NCI-H2196 (cell line): ENCODE measurements around the gene CNTN5.

ENCODE experiments used
- DNase-seq: peaks from one replicate; lab custom pipeline; 2025; ENCODE audit not compliant: unreplicated experiment; lab: John Stamatoyannopoulos, UW

The CNTN5 gene

DNA sequence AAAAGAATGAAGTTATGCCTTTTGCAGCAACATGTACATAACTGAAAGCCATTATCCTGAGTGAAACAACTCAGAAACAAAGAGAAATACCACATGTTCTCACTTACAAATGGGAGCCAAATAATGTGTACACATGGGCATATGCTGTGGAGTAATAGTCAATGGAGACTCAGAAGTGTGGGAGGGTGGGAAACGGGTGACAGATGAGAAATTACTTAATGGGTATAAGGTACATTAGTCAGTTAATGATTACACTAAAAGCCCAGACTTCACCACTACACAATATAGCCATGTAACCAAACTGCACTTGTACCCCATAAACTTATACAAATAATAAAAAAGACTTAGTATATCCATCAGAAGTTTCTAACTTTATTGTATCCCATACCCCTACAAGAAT is 992.3 kb downstream of the CNTN5 start:
- DNase-seq, result no peak

DNA sequence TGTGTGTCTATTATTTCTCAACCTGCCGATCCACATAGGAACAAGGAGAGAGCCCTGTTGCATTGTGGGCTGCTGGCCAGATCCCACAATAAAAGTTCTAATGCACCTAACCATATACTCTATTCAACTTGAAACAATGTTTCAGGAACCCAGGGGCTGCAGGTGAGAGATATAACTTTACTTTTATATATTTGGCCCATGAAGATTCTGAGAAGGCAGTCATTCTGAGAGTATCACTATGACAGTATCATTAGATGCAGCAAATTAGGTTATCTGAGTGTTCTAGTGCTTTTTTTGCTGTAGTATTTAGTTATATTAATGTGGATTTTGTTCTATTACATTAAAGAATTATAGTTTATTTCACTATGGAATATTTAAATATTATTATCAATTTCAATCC is 1011.2 kb downstream of the CNTN5 start:
- DNase-seq, result no peak

DNA sequence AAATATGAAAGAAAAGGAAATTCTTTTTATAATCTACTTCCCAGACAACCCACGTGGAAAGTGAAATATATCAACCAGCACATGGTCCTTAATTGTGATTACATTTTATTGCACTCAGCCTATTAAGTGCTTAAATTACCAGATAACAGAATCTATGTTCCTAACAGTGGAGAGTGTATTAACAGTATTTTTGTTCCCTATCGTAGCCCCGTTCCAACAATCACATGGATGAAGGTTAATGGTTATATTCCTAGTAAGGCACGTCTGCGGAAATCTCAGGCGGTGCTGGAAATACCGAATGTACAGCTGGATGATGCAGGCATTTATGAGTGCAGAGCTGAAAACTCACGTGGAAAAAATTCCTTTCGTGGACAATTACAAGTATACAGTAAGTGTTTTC is 1040.3 kb downstream of the CNTN5 start:
- no peak for DNase-seq

DNA sequence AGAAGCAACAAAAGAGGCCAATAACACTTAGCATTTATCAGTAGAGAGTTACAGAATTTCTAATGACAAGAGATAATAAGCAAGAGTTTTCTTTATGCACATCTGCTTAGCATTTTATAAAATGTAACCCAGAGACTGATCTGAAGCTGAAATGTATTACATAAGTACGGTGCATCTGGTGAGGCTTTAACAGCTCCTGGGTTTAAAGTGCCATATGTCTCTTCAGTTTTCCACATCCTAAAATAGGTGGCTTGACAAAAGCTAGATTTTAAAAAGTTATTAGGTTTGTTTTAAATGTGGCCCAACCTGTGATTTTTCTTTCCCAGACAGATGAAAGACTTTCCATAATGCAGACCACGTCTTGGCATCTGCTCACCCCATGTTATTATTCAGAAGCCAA is 1045.7 kb downstream of the CNTN5 start:
- no peak for DNase-seq

DNA sequence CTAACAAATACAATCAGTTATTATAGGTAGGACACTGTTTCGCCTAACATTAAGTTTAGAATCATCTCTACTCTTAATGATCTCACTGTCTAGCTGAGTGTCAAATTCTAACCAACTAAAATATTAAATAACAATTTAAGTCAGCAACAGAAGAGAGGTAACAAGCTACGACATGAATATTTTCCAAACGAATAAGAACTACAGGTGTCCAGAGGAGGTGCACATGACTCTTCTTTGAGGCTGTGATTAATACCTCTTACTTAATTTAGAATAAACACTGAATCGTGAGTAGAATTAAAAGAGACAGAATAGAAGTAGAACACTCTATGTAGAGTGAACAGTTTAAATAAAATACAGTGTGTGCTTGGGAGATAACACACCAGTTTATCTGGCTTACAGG is 1047.4 kb downstream of the CNTN5 start:
- no peak for DNase-seq

DNA sequence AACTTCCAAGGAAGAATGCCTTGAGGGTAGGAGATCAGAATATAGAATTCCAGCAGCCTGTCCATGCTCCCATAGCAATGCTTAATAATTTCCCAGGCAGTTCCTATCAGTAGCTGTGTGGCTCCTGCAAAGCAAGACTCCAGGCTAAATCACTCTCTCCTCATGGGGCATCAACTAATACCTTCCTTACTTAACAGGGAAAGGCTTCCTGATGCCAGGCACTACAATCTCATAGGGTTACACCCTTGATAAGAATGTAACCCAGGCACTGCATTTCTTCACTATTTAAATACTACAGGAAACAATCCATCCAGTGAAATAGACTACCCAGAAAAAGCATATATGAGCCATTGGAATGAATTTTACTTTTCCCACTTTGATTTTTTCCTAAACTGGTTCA is 1051.4 kb downstream of the CNTN5 start:
- DNase-seq, result no peak

DNA sequence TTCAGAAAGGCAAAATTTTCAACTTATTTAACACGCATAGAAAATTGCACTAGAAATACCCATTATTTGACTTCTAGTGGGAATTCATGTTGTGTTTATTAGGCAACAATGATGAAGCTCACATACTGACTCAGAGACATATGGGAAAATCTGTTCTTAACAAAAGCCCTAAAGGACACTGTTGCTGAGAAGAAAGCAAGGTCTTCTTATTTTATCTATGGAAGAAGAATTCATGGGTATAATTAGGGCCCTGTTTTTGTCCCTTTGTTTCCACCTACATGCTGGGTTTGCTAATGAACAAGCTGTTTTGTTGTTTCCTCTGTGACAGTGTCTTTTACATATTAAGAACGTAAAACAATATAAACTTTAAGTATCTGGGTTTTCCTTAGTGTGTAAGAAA is 1059.6 kb downstream of the CNTN5 start:
- no peak for DNase-seq

DNA sequence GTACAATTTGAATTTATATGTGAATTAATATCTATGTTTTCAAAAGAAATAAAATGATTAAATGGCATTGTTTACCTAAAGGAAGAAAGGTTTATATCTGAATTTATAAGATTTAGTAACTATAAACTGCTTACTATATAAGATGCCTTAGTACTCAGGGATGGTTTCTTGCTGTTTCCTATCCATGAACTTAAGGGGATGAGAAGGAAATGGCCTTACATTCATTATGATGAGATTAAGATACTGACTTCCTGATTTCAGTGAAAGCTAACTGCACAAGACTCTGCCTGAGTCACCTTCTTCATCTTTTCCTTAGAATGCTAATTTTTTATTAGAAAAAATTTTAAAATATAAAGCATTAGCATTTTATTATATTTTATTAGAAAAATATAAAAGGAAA is 1060.1 kb downstream of the CNTN5 start:
- DNase-seq, result no peak

DNA sequence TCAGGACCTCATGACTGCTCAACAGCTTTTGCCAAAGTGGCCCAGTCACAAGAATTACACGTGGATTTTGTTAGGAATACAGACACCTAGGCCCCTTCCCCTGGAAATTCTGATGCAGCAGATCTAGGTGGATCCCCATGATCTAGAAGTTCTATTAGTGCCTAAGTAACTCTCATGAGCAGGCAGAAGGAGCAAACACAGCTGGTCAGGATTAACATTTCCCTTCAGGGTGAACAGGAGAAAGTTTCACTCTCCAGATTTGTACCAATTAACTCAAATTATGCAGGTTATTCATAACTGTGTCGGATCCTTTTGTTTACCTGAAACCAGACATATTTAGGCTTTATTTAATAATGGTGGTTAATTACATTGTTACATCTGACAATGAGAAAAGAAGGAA is 1072.9 kb downstream of the CNTN5 start:
- no peak for DNase-seq

DNA sequence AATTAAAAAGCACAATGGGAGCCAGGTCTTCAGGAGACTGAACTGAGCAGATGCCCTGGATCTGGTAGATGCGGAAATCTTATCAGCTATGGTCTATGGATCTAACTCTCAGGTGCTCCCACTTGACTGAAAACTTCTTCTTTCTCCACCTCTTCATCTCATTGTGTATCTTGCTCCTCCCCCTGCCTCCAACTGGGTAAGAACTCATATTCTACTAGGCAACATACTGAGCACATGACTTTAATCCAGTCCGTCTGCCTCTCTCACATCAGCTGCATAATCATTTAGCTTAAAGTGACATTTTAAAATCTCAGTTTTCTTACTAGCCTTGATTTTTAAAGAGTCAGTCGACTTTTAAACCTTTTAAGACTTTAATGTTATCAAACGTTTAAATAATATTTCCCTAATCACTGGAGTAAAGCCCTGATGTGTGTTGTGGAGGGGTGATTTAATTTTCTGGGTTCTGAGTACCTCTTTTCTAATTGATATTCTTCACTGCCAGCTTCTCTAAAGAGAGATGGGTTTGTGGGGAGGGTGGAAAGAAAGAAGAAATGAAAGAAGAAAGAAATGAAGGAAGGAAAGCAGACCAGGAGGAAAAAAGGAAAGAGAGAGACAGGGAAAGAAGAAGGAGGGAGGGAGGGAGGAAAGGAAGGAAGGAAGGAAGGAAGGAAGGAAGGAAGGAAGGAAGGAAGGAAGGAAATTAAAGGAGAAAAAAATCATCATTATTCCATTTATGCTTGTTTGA is 1073.5 kb downstream of the CNTN5 start:
- DNase-seq, result no peak

DNA sequence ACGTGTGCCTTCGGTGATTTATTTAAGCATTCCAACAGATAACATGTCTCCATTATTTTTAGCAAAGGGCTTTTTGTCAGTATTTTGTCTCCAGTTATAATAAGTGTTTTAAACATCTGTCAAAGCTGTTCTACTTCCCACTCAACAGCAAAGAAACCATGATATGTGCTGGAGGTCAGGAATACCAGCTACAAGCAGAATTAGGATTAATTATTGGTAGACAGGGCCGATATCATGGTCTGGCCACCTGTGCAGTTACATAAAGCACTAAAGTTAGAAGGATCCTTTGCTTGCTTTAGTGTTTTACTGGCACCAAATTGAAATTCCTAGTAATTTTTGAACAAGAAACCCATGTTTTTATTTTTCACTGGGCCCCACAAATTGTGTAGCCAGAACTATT is 1075.1 kb downstream of the CNTN5 start:
- no peak for DNase-seq

DNA sequence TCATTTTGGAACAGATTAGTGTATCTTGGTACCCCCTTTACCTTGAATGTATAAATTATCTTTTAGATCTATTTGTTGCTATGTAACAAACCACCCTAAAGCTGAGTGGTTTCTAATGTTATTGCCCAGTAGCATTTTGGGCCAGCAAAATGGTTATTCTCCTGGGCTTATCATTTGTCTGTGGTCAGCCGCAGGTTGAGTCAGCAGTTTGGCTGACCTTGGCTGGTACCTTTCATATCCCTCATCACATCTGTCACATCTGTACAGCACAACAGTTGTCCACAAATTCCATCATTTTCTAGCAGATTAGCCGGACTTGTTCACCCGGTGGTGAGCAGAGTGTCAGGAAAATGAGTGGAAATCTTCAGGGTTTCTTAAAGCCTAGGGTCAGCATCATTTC is 1077.8 kb downstream of the CNTN5 start:
- DNase-seq, result no peak

DNA sequence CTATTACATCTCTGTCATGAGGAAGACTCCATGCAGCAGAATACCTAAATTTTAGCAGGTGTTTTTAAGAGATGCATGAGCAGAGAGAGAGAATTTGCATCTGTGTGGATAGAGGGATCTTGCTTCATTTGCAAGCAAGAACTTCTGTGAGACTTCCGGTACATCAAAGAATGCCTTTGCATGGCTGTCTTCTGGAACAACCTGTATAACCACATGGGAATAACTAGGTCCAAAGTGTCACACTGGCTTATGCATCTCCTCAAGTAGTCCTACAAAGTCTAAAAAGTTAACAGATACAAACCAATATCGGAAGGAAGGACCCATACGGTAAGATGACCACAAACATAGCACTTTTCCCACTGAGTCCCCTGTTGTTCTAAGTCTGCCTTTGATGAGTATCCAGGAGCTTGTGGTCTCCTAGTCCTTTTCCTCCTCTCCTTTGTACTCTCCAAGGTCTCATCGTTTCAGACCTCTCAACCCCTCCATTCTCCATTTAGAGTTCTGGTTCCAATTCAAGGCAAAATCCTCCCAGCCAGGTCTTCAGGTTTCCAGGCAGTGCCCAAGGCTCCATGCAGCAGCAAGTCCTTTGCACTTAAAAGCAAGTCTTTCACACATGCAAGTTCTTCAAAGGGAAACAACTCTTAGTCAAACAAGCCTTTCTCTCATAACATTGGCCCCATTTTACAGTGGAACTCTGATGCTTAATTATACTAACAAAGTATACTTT is 1084.7 kb downstream of the CNTN5 start:
- no peak for DNase-seq

DNA sequence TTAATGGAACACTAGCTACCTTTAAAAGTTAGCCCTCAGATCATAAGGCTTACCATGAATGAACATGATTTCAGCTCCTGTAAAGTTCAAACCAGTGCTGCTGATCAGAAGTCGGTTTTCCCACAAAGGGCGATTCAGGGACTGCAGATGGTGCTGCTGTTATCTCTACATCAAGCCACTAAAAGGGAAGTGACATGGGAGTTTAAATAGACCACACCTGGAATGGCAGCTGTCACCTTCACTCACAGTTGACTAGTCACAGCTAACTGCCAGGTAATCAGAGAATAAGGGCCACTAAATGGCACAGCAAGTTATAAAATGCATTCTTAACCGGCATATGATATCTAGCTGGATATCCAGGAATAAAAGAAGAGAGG is 1085.2 kb downstream of the CNTN5 start:
- DNase-seq, result no peak

DNA sequence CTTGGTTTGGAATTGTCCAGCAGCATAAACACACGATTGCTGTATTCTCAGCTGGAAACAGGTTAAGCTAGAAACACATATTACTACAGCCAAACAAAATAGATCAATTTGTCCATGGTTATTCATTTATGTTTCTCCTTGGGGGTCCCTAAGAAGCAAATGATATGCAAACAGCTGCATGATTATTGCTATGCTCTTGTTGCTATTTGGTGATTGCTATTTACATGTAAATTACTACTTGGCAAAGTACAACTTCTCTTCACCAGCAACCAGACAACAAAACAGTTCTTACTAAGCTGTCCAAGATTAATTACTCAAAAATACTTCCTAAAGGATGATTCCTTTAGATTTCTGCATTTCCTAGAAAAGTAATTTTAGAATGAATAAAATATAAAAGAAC is 1098.4 kb downstream of the CNTN5 start:
- DNase-seq, result no peak

DNA sequence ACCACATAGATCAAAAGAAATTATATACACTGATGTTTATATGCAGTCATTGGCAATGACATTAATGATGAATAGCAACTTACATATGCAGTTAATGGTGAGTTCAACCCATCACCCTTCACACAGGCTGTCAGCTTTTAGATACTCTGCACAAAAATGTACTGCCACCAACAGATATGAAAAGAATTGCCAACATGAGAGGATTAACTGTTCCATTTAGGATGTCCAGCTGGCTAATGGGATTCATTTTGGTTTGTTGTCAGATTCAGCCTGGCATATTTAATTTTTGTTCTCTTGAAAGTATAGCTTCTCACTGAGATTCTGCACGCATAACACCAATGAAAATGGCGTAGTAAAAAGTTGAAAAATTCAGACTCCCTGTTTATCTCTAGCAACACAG is 1112.4 kb downstream of the CNTN5 start:
- DNase-seq, result no peak

DNA sequence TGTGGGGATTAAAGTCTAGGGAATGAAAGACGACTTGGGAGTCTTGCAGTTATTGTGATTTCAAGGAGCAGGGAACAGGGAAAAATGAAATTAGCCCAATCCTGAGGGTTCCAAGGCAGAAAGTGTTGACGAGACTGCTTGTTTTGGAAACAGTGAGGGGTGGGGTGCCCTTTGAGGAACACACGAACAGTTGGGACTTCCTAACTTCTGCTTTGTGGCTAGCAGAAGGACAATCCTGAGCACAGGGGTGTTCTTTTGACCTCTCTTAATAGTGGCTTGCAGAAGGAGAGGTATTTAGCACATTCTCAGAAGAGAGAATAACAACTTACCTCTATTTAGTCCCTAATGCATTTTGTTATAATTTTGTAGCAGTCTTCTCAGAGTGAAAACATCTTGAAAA is 1120.5 kb downstream of the CNTN5 start:
- DNase-seq, result no peak

DNA sequence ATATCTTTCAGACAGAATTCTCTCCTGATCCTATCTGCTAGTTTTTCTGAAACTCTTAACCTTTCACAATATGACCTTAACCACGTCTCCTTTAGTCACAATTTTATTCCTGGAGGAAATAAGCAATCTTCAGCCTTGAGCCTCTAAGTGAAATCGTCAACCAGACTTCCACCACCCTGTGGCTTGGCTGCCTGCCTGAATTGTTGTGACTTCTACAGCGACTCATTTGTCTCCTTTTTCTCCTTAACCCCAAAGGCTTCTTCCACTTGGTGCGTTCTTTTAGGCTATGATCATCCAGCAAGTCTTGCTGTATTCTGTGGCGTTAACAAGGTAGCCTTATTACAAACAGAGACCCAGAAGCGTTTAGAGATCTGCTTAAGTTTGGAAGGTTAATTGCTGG is 1131.2 kb downstream of the CNTN5 start:
- DNase-seq, result no peak

DNA sequence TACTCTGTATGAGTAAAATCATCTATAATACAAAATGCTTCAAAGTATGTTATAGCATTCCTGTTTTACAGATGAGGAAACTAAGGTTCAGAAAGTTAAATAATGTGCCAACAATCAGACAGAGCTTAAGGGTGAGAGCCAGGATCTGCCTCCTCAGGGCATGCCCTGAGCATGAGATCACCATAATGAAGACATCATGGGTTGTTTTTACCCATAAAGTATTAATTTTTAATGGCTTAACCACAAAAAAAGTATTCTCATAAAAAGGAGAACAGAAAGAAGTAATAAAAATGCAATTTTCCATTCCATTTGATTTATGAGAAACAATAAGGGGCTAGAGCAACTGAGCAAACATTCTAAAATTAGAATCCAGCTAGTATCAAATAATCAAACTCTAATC is 1132.0 kb downstream of the CNTN5 start:
- no peak for DNase-seq

DNA sequence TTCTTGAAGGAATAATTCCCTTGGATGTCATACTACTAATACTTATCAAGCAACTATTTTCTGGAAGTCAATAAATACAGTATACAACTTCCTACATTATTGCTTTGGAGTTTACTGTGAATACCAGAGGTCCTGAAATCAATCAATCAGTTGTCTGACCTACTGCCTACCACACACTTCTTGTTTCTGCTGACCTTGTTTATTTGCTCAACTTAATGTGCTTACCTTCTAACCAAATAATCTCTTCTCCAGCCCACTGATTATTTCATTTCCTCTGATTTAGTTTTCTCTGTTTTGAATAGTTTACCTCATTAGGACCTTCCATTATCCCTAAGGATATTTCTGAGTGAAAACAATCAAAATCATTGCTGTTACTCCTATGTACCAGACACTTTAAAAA is 1142.7 kb downstream of the CNTN5 start:
- DNase-seq, result no peak

DNA sequence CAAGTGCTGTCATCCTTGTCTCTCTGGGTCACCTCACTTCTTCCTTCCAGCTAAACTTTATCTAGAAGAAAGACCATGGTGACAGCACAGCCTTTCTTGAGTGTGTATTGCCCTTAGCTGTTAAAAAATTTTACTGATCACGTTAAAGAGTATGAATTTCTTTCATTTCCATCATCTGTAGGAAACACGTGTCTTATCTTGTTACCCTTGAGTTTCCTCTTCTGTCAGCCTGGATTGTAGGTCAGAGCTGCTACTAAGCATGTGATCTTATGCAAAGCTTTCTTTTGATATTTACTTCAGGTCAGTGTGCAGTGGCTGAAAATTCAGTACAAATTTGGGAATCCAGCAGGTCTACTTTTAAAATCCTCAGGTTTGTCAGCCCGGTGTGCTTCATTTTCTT is 1154.1 kb downstream of the CNTN5 start:
- no peak for DNase-seq

DNA sequence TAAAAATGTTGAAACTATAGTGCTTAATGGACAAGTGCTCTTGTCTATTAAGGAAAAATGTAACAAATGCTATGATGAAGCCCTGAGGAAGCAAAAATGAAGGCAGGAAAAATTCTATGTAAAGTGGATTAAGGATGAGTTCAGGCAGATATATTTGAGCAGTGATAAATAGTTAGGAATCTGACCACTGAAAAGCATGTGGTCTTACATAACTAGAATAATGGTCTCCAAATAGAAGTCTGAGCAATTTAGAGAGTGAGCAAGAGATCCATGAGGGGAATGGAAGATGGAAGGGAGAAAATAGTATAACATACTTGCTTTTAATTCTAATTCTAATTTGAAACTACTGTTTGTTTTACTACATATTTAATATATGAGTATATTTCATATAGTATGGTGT is 1155.7 kb downstream of the CNTN5 start:
- DNase-seq, result no peak

DNA sequence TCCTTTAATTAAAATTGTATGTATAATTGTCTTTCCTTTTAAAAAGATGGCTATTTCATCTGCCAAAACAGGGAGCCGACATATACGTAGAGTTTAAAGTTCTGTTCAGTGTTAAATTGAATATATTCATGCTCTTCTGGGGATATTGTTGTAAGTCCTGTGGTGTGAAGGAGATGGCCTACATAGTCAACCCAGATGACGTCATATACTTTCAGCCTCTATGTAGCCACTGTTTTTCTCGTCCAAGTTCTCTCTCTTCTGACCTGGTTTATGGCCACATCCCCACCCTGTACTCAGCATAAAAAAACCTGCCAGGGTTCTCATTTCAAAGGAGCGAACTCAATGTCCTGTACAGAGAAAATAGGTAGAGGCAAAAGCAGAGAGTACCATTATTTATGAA is 1156.9 kb downstream of the CNTN5 start:
- DNase-seq, result no peak
